CD4-positive, alpha-beta T cell treated with Interleukin-15 for 4 hours (primary cell): ENCODE measurements around the gene CBR4.
"Not testable (repeated sequence)": the region's sequence is repeated elsewhere in the genome, so short reads cannot be mapped to it uniquely, and the experiment has no call there.

Experiments
- DNase-seq: peaks from one replicate; pipeline ENCODE4 v3.0.0-alpha.2; 2020; ENCODE audit warnings: low spot score

CBR4 gene

DNA sequence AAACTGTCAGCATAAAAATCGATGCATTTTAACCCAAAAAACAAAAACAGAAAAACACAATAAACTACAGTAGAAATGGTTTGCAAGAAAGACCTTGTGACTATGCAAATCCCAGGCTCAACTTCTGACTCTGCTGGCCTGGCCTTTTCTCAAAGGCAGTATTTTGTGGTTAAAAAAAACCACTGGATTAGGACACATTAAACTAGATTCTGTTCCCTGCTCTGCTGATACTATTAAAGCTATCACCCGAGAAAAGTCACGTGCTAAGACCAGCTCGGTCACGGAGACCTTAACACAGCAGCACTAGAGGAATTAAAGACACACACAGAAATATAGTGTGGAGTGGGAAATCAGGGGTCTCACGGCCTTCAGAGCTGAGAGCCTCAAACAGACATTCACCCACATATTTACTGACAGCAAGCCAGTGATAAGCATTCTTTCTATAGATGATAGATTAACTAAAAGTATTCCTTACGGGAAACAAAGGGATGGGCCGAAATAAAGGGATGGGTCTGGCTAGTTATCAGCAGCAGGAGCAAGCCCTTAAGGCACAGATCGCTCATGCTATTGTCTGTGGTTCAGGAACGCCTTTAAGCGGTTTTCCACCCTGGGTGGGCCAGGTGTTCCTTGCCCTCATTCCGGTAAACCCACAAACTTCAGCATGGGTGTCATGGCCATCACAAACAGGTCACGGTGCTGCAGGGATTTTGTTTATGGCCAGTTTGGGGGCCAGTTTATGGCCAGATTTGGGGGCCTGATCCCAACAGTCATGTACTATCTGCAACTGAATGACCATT is 16.1 kb downstream of the CBR4 start:
- no peak for DNase-seq

DNA sequence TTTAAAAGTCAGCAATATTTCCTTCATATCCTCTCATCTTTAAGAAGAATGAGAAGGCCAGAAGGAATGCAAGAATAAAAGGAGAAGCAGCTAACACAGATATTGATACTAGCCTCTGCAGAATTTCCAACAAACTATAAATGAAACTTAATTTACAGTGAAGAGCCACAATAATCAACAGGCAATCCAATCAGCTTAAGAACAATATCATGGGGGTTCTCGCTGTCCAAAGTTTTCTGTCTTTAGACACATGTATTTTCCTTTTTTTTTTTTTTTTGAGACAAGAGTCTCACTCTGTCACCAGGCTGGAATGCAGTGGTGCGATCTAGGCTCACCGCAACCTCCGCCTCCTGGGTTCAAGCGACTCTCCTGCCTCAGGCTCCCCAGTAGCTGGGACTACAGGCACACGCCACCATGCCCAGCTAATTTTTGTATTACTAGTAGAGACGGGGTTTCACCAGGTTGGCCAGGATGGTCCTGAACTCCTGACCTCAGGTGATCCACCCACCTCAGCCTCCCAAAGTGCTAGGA is 17.0 kb downstream of the CBR4 start:
- not testable (repeated sequence) for DNase-seq

DNA sequence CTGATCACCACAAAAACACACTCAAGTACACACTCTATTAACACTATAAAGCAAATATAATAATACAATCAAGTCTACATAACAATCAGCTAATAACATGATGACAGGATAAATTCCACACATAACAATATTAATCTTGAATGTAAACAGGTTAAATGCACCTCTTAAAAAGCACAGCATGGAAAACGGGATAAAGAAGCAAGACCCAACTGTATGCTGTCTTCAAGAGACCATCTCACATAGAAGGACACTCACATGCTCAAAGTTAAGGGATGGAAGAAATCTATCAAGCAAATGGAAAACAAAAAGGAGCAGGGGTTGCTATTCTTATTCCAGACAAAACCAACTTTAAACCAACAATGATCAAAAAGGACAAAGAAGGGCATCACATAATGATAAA is 28.1 kb downstream of the CBR4 start:
- DNase-seq = no peak

DNA sequence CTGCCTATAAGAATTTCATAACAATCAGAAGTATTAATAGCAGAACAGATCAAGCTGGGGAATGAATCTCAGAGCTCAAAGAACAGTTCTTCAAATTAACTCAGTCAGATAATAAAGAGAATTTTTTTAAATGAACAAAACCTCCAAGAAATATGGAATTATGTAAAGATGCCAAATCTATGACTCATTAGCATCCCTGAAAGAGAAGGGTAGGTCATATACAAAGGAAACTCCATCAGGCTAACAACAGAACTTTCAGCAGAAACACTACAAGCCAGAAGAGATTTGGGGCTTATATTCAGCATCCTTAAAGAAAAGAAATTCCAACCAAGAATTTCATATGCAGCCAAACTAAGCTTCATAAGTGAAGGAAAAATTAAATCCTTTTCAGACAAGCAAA is 28.6 kb downstream of the CBR4 start:
- DNase-seq = no peak

DNA sequence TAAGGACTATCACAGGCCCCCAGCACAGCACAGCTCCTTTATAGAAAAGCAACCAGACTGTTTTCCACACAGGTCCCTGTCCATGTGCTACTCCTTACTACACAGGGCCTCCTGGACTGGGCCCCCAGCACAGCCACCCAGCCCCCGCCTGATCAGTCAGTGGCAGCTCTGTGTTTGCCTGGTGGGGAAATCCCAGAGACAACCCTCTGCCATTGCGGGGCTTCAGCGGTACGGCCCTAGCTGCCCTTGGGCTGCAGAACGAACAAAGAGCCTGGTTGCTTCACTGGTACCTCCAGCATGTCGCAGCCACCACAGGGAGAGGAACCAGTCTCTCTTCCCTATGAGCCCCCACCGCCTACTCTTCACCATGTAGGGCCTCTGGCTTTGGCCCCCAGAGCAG is 30.7 kb downstream of the CBR4 start:
- no peak for DNase-seq

DNA sequence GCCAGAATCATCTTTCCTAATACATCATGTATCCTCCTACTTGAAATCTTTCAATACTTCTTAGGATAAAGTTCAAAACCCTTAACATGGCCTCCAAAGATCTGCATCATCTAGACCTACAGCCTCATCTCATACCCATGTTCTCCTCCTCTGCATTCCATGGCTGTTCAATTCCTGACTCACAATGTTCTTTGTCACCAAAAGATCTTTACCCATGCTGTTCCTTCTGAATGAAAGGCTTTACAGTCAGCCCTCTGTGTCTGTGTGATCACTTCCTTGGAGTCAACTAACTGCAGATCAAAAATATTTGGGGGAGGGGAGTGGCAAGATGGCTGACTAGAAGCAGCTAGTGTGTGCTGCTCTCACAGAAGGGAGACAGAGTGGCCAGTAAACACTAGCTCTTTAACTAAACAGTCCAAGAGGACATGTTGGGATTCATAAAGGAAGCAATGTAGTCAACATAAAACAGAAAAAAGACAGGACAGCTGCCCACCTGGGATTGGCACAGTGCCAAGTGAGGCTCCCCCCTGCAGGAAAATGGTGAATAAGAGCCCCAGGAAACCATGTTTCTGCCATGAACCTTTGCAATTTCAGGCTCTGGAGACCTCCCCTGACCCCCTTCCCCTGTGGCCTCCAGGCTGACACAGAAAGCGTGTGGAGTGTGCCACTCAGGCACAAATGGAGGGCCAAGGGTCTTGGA is 31.9 kb downstream of the CBR4 start:
- no peak for DNase-seq

DNA sequence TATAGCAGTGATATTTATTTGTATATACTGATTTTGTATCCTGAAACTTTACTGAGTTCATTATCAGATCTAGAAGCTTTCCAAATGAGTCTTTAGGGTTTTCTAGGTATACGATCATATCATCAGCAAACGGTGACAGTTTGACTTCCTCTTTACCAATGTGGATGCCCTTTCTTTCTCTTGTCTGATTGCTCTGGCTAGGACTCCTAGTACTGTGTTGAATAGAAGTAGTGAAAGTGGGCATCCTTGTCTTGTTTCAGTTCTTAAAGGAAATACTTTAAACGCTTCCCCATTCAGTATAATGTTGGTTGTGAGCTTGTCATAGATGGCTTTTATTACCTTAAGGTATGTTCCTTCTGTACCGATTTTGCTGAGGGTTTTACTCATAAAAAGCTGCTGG is 37.5 kb downstream of the CBR4 start:
- no peak for DNase-seq

DNA sequence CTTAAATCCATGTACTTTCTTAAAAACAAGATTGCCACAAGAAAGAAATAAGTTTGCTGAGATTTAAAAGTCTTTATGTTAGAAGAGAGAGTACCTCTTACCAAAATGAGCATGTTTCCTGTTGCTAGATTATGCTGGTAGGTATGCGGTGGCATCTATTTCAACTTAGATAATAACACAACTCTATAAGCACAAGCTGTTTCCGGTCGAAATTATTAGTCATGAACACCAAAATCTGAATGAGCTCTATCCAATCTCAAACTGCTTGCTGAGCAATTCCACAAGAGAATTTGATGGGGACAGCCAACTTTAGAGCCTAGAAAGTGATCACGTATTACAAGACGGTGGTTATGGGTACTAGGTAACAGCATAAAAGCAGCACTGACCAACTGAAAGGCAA is 49.3 kb downstream of the CBR4 start:
- DNase-seq = no peak

DNA sequence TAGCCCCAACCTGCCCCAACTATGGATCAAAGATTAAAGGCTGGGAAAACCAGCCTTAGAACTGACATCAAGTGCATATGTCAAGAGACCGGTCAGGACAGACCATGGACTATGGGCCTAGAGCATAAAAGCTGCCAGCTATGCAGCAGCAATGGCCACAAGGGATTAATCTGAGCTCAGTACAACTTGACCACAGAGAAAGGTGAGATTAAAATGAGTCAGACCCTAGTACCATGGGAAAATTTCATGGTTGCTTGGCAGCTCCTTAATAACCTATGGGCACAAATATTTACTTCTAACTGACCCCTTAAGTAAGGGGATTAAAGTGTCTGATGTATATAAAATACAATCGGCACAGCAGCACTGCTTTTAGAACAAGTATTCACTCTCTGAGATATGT is 54.4 kb downstream of the CBR4 start:
- no peak for DNase-seq

DNA sequence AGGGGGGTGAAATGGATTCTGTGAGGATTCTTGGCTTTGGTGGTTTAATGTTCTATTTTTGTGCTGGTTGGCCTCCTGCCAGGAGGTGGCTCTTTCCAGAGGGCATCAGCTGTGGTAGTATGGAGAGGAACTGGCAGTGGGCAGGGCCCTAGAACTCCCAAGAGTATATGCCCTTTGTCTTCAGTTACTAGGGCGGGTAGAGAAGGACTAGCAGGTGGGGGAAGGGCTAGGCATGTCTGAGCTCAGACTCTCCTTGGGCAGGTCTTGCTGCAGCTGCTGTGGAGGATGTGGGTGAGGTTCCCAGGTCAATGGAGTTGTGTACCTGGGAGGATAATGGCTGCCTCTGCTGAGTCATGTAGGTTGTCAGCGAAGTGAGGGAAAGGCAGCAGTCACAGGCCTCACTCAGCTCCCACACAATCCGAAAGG is 57.2 kb downstream of the CBR4 start:
- DNase-seq = not testable (repeated sequence)

DNA sequence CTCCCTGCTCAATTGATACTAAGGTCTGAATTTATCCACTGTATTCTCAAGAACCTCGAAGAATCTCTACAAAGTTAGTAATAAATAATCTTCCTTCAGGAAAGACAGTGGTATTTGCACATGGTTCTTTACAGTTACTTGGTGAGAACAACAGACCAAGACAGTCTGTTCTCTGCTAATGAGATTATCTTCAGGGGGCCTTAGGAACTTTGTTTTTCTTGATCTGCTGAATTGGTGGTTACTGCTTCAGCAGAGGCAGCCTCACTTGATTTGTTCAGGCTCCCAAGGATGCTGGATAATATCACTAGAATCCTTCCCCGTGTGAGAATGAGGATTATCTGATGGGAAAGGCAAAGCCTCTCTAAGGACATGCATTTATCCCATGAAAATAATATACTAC is 64.8 kb downstream of the CBR4 start:
- DNase-seq = no peak

DNA sequence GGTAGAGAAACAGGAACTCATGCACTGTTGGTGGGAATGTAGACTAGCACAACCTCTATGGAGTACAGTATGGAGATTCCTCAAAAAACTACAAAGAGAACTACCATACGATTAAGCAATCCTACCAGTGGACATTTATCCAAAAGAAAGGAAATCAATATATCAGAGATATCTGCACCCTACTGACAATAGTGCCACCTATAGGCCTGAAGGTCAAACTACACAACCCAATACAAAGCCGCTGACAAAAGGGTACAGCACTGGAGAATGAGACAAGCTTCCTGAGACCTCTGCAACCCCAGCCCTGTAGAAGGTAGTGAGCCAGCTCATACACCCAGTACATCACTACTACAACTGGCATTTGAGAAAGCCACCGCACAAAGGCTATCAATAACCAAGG is 67.1 kb downstream of the CBR4 start:
- DNase-seq = peak; percentile 2
